ENCODE data around the gene MMP19. TPM values are rescaled to one million over a fixed set of nuclear protein-coding genes. Genes with fewer than 3 reads are reported as not detected.

Gene MMP19
- total and polyA plus RNA-seq, 7 donors = 0.66 to 4.1 (median 1.5) TPM

GRCh38 chr12:55815473-55815872 lies 27.3 kb downstream of the MMP19 start:
- WGBS, 3 donors = 82 to 87% (median 84%) methylated on average over 12 of the region's 12 CpGs
- ATAC-seq = no peak
- H3K9me3 ChIP-seq = no peaks in the 10 kb centered on the region
- H3K27me3 ChIP-seq (ENCODE audit: insufficient read depth in 3 of 3, low read length in 2 of 3) = no peaks in the 10 kb centered on the region
- intact Hi-C loops (cut with DNase I) = loop anchor here (5.0 to 10.0 kb wide), 2 partner anchors 112 to 141 kb away; partner anchors contain the start of gene PYM1 (in 1 of the 2)
- H3K27ac ChIP-seq = no peak overlapping the region
- peaks cover 3 to 46% of the 10 kb centered on the region in 2 donors for H3K36me3 ChIP-seq (ENCODE audit: insufficient read depth in 1 of 2, low read depth in 1 of 2)
- no peak for DNase-seq
- H3K4me1 ChIP-seq = peaks cover 43% of the 10 kb centered on the region
- TF ChIP-seq, protein P1, sequence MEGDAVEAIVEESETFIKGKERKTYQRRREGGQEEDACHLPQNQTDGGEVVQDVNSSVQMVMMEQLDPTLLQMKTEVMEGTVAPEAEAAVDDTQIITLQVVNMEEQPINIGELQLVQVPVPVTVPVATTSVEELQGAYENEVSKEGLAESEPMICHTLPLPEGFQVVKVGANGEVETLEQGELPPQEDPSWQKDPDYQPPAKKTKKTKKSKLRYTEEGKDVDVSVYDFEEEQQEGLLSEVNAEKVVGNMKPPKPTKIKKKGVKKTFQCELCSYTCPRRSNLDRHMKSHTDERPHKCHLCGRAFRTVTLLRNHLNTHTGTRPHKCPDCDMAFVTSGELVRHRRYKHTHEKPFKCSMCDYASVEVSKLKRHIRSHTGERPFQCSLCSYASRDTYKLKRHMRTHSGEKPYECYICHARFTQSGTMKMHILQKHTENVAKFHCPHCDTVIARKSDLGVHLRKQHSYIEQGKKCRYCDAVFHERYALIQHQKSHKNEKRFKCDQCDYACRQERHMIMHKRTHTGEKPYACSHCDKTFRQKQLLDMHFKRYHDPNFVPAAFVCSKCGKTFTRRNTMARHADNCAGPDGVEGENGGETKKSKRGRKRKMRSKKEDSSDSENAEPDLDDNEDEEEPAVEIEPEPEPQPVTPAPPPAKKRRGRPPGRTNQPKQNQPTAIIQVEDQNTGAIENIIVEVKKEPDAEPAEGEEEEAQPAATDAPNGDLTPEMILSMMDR (IDR thresholded peaks at IDR 0.05) = no peak
- peak overlapping the region; percentile 84 for H3K4me3 ChIP-seq

GRCh38 chr12:55814257-55814656 lies 28.5 kb downstream of the MMP19 start:
- H3K27me3 ChIP-seq (ENCODE audit: insufficient read depth in 3 of 3, low read length in 2 of 3) = no peaks in the 10 kb centered on the region
- TF ChIP-seq, protein P1 (IDR thresholded peaks at IDR 0.05) = no peak
- no peak overlapping the region for H3K4me3 ChIP-seq
- peaks cover 2 to 37% of the 10 kb centered on the region in 2 donors for H3K36me3 ChIP-seq (ENCODE audit: insufficient read depth in 1 of 2, low read depth in 1 of 2)
- DNase-seq (no peak), ATAC-seq (no peak)
- peaks cover 43% of the 10 kb centered on the region for H3K4me1 ChIP-seq
- no peaks in the 10 kb centered on the region for H3K9me3 ChIP-seq
- H3K27ac ChIP-seq = no peak overlapping the region
- intact Hi-C loops (cut with DNase I) = loop anchor here in 1 of 2 donors (10.0 kb wide), 1 partner anchor 139 kb away; no protein-coding TSS in a partner anchor

DNA sequence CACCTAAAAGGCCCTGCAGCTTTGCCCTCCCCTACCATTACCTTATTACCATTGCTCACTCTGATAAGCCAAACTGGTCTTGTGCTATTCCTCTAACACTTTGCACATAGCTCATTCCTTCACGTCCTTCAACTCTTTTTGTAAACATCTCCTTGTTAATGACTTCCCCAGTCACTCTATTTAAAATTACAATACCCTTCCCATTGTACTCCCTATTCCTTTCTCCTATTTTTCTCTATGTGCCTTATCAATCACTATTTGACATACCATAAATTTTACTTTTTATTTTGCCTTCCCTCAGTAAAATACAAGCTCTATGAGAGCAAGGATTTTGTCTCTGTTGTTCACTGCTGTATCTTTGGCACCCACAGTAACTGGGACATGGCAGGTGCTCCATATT lies 30.6 kb downstream of the MMP19 start:
- DNase-seq = no peak
- Histone ChIP-seq H3K9me3 (no peaks in the 10 kb centered on the region), H3K27me3 (ENCODE audit: insufficient read depth in 3 of 3, low read length in 2 of 3) (no peaks in the 10 kb centered on the region), H3K4me1 (peaks cover 39% of the 10 kb centered on the region), H3K4me3 (no peak overlapping the region), H3K27ac (no peak overlapping the region), H3K36me3 (ENCODE audit: insufficient read depth in 1 of 2, low read depth in 1 of 2) (peaks cover 2 to 52% of the 10 kb centered on the region in 2 donors)
- WGBS, 3 donors = 43 to 47% (median 45%) methylated on average over 1 of the region's 1 CpG
- no peak for ATAC-seq
- intact Hi-C loops (cut with DNase I) = loop anchor here in 1 of 2 donors (10.0 kb wide), 1 partner anchor 137 kb away; no protein-coding TSS in a partner anchor
- TF ChIP-seq, protein P1 (IDR thresholded peaks at IDR 0.05) = no peak

DNA sequence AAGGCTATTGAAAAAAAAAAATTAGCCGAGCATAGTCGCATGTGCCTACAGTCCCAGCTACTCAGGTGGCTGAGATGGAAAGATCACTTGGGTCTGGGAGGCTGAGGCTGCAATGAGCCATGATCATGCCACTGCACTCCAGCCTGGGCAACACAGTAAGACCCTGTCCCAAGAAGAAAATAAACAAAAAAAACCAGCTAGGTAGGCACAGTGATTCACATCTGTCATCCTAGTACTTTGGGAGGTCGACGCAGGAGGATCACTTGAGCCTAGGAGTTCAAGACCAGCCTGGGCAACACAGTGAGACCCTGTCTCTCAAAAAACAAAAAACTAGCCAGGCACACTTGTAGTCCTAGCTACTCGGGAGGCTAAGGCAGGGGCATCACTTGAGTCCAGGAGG lies 33.5 kb downstream of the MMP19 start:
- Histone ChIP-seq H3K4me3 (no peak overlapping the region), H3K27ac (no peak overlapping the region), H3K4me1 (peaks cover 22% of the 10 kb centered on the region), H3K9me3 (no peaks in the 10 kb centered on the region), H3K27me3 (ENCODE audit: insufficient read depth in 3 of 3, low read length in 2 of 3) (no peaks in the 10 kb centered on the region), H3K36me3 (ENCODE audit: insufficient read depth in 1 of 2, low read depth in 1 of 2) (peaks cover 0 to 55% of the 10 kb centered on the region in 2 donors)
- 70 to 81% (median 75%) methylated on average over 5 of the region's 5 CpGs for WGBS, 3 donors
- no peak for DNase-seq
- TF ChIP-seq, protein P1 (IDR thresholded peaks at IDR 0.05) = no peak
- intact Hi-C loops (cut with DNase I) = no loop called here
- ATAC-seq = no peak

- Histone ChIP-seq H3K27ac (no peak overlapping the region), H3K9me3 (no peaks in the 10 kb centered on the region), H3K4me3 (no peak overlapping the region), H3K4me1 (peaks cover 11% of the 10 kb centered on the region), H3K36me3 (ENCODE audit: insufficient read depth in 1 of 2, low read depth in 1 of 2) (peaks cover 0 to 61% of the 10 kb centered on the region in 2 donors), H3K27me3 (ENCODE audit: insufficient read depth in 3 of 3, low read length in 2 of 3) (no peaks in the 10 kb centered on the region)
- intact Hi-C loops (cut with DNase I) = no loop called here
- ATAC-seq = no peak
- TF ChIP-seq, protein P1 (IDR thresholded peaks at IDR 0.05) = no peak
- WGBS, 3 donors = 91 to 95% (median 92%) methylated on average over 8 of the region's 8 CpGs
- DNase-seq = no peak
Observed at GRCh38 chr12:55806982-55807381, 35.8 kb downstream of the MMP19 start.

Measured in psoas muscle (tissue), 8 donors.